ENCODE data around the gene MTMR12. TPM values are rescaled to one million over a fixed set of nuclear protein-coding genes. Genes with fewer than 3 reads are reported as not detected.

Gene MTMR12
- total RNA-seq, 1 donor from 2014 or later = 41.3 TPM

DNA sequence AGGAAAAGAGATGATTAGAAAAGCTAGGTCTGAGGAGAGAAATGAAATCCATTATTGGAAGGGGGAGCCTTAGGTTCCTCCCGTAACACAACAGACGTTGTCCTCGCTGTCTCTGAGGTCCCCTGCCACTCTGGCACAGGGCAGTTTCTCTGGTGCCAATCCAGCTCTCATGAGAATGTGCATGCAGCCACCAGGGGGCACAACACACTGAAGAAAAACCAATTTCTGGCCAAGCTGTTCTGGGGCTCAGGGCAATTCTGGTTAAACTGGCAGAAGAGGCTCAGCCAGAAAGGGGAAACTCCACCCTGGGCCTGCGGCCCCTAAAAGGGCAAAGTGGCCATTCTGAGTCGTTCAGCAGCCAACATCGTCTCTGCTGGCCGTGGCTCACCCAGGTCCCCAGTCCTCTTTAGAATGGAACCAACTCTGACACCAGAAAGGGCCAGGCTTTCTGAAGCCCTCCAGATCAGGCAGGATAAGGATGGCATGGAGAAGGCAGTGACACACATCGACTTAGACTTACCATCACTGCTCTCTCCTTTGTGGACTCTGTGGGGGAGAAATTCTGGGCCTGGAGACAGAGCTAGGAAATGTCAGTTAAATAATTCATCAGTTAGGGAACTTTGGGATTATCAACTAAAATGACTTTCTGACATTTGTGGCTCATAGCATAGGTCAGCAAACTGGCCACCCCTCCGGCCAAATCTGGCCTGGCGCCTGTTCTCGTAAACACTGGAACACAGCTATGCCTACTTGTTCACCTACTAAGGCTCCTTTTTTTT lies 80.1 kb downstream of the MTMR12 start:
- Histone ChIP-seq H3K9me3 (no peaks in the 10 kb centered on the region), H3K36me3 (peaks cover 43% of the 10 kb centered on the region), H3K4me1 (peaks cover 29% of the 10 kb centered on the region), H3K27ac (peak overlapping the region; percentile 45), H3K4me3 (no peak overlapping the region), H3K27me3 (no peaks in the 10 kb centered on the region)
- TF ChIP-seq, protein P1, sequence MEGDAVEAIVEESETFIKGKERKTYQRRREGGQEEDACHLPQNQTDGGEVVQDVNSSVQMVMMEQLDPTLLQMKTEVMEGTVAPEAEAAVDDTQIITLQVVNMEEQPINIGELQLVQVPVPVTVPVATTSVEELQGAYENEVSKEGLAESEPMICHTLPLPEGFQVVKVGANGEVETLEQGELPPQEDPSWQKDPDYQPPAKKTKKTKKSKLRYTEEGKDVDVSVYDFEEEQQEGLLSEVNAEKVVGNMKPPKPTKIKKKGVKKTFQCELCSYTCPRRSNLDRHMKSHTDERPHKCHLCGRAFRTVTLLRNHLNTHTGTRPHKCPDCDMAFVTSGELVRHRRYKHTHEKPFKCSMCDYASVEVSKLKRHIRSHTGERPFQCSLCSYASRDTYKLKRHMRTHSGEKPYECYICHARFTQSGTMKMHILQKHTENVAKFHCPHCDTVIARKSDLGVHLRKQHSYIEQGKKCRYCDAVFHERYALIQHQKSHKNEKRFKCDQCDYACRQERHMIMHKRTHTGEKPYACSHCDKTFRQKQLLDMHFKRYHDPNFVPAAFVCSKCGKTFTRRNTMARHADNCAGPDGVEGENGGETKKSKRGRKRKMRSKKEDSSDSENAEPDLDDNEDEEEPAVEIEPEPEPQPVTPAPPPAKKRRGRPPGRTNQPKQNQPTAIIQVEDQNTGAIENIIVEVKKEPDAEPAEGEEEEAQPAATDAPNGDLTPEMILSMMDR (IDR thresholded peaks at IDR 0.05) = peak; percentile 81
- intact Hi-C loops (cut with DNase I) = no loop called here
- peak; percentile 84 for DNase-seq
- ATAC-seq = peak; percentile 90

DNA sequence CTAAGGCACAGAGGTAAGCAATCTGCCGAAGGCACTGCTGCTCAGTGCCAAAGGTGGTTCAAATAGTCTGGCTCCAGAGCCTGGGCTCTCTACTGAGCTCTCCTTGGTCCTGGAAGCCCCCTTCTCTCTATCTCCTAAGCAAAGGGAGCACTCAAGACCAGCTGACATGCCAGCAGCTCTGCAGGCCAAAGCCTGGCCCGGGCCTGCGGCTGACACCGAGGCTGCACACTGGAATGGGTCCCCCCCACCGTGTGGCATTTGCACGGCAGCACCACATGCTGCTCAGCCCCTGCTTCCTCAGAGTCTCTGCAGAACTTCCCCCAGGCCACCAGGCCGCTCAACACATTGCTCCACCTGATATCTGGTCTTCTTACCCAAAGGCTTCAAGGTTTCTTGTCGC lies 80.8 kb downstream of the MTMR12 start:
- Histone ChIP-seq H3K27ac (no peak overlapping the region), H3K36me3 (peaks cover 37% of the 10 kb centered on the region), H3K4me1 (peaks cover 26% of the 10 kb centered on the region), H3K4me3 (no peak overlapping the region), H3K9me3 (no peaks in the 10 kb centered on the region), H3K27me3 (no peaks in the 10 kb centered on the region)
- intact Hi-C loops (cut with DNase I) = no loop called here
- ATAC-seq = peak; percentile 17
- TF ChIP-seq, protein P1 (IDR thresholded peaks at IDR 0.05) = no peak
- no peak for DNase-seq

- TF ChIP-seq, protein P1 (IDR thresholded peaks at IDR 0.05) = no peak
- Histone ChIP-seq H3K27me3 (no peaks in the 10 kb centered on the region), H3K4me3 (no peak overlapping the region), H3K4me1 (peaks cover 21% of the 10 kb centered on the region), H3K9me3 (no peaks in the 10 kb centered on the region), H3K36me3 (peaks cover 30% of the 10 kb centered on the region), H3K27ac (no peak overlapping the region)
- DNase-seq = no peak
- no peak for ATAC-seq
- intact Hi-C loops (cut with DNase I) = no loop called here
Measured at GRCh38 chr5:32231241-32231640, 81.5 kb downstream of the MTMR12 start.

DNA sequence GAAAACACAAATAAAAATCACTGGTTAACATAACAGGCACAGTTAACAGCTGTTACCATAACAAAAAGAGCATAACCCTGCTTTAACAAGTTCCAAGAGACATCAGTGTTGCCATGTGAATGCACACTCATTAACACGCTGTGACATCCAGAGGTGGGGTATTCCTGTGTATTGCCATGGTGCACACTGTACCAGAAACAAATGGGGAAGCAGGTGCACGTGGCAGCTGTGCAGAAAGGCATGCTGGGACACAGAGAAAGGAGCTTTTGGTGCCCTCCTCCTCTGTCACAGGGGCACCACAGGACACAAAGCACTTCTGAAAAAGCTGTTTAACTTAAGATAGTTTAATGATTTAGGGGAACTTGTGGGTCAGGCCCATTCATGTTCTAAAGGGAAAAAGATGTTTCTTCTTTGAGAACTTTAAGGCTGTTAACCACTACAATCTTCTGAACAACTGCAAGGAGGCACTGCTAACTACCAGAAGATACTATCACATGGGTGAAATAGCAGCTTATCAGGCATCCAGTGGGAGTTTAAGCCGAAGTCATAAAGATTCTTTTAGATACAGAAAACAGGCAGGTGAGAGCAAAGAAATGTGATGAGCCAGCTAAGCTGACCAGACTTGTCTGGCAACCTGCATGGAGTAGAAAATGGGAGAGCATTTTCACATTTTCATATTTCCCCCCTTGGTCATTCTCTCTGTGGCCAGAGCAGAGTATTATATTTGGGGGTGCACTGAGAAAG lies 82.2 kb downstream of the MTMR12 start:
- Histone ChIP-seq H3K27ac (no peak overlapping the region), H3K4me3 (no peak overlapping the region), H3K9me3 (no peaks in the 10 kb centered on the region), H3K36me3 (peaks cover 23% of the 10 kb centered on the region), H3K27me3 (no peaks in the 10 kb centered on the region), H3K4me1 (peaks cover 21% of the 10 kb centered on the region)
- intact Hi-C loops (cut with DNase I) = no loop called here
- TF ChIP-seq, protein P1 (IDR thresholded peaks at IDR 0.05) = no peak
- ATAC-seq = no peak
- DNase-seq = no peak

GRCh38 chr5:32229586-32229985 lies 83.2 kb downstream of the MTMR12 start:
- no peak overlapping the region for H3K27ac ChIP-seq
- no peak overlapping the region for H3K4me3 ChIP-seq
- no peak for DNase-seq
- H3K4me1 ChIP-seq = peaks cover 19% of the 10 kb centered on the region
- no peaks in the 10 kb centered on the region for H3K27me3 ChIP-seq
- TF ChIP-seq, protein P1 (IDR thresholded peaks at IDR 0.05) = no peak
- peaks cover 20% of the 10 kb centered on the region for H3K36me3 ChIP-seq
- intact Hi-C loops (cut with DNase I) = no loop called here
- H3K9me3 ChIP-seq = no peaks in the 10 kb centered on the region
- ATAC-seq = no peak

Data from upper lobe of right lung (tissue), 1 donor.